Activated CD8-positive, alpha-beta T cell treated with anti-CD3 and anti-CD28 coated beads, Interleukin-2, amount 10 ng/mL, durations not matched to agents 7 days and 5 days (primary cell): ENCODE results near the gene RHBDL2. TPM values are rescaled to one million over a fixed set of nuclear protein-coding genes. Genes with fewer than 3 reads are reported as not detected.
"Not testable (repeated sequence)": the region's sequence is repeated elsewhere in the genome, so short reads cannot be mapped to it uniquely, and the experiment has no call there.

Experiments
- ATAC-seq: fragments of 150-1000 bp; cut with Tn5 transposase; one replicate; pipeline ENCODE4 v1.10.0; 2021; ENCODE audit warnings: moderate library complexity
- CTCF ChIA-PET: fragments of 350-600 bp; sonication (Branson Sonifier 250); formaldehyde crosslinking; loops from one replicate; lab custom pipeline; 2021; ENCODE audit warnings: antibody characterized with exemption; lab: Charles Lee
- POLR2A ChIA-PET: fragments of 350-600 bp; sonication (Branson Sonifier 250); formaldehyde crosslinking; loops from one replicate; lab custom pipeline; 2021; ENCODE audit warnings: antibody characterized with exemption; lab: Charles Lee
- DNase-seq: peaks from one replicate; pipeline ENCODE4 v3.0.0-alpha.2; 2020
- H3K27ac Mint-ChIP-seq: one replicate; pipeline ENCODE4 v1.8.0; 2021; ENCODE audit warnings: mild to moderate bottlenecking, mixed read lengths
- H3K27me3 Mint-ChIP-seq: one replicate; pipeline ENCODE4 v1.8.0; 2021; ENCODE audit warnings: low read depth, mixed read lengths
- H3K36me3 Mint-ChIP-seq: one replicate; pipeline ENCODE4 v1.8.0; 2021; ENCODE audit warnings: low read depth, mixed read lengths
- H3K4me1 Mint-ChIP-seq: one replicate; pipeline ENCODE4 v1.8.0; 2021; ENCODE audit warnings: low read depth, mixed read lengths
- H3K4me3 Mint-ChIP-seq: one replicate; pipeline ENCODE4 v1.8.0; 2021; ENCODE audit warnings: mild to moderate bottlenecking, mixed read lengths
- H3K9me3 Mint-ChIP-seq: one replicate; pipeline ENCODE4 v1.8.0; 2022; ENCODE audit warnings: mixed read lengths; ENCODE audit not compliant: insufficient read depth
- total RNA-seq, 2 experiments: library from RNA; stranded (reverse); gene quantifications; one replicate each; pipeline ENCODE4 v1.2.3, GENCODE V29; 2021

RHBDL2 gene
- total RNA-seq, 2 experiments from 2014 or later = not detected

DNA sequence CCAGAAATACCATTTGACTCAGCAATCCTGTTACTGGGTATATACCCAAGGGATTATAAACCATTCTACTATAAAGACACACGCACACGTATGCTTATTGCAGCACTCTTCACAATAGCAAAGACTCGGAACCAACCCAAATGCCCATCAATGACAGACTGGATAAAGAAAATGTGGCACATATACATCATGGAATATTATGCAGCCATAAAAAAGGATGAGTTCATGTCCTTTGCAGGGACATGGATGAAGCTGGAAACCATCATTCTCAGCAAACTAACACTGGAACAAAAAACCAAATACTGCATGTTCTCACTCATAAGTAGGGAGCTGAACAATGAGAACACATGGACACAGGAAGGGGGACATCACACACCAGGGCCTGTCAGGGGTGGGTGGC lies 96.5 kb downstream of the RHBDL2 start:
- H3K36me3 Mint-ChIP-seq = peaks cover 30% of the 10 kb centered on the region
- ATAC-seq = not testable (repeated sequence)

DNA sequence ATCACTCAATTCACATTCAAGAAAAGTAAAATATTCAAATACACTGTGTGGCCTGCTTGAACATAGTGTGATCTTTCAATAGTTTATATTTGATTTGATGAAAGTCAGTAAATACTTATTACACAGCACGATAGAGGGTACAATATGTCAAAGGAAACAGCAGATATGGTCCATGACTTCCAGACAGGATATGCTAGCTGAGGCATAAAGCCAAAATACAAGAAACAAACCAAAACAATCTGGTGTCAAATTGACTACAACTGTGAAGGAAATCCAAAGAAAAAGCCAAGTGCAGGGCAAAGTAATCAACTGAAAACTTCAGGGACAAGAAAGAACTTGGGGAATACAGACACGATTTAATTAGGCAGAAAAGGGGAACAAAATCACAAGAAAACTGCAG lies 101.3 kb downstream of the RHBDL2 start:
- ATAC-seq (no peak), DNase-seq (no peak)
- Mint-ChIP-seq H3K4me3 (no peak overlapping the region), H3K9me3 (no peaks in the 10 kb centered on the region), H3K4me1 (no peaks in the 10 kb centered on the region), H3K27me3 (no peaks in the 10 kb centered on the region), H3K36me3 (peaks cover 30% of the 10 kb centered on the region), H3K27ac (no peak overlapping the region)
- ChIA-PET CTCF (no interaction called here), POLR2A (no interaction called here)

More for the DNA sequence above, 96.5 kb downstream of the RHBDL2 start:
- CTCF ChIA-PET = interaction anchor here (2.1 to 3.2 kb wide), 2 partner anchors 9 to 247 kb away, joined by 11 to 21 read pairs; no protein-coding TSS in a partner anchor
- H3K4me1 Mint-ChIP-seq, H3K27ac Mint-ChIP-seq, H3K4me3 Mint-ChIP-seq, H3K27me3 Mint-ChIP-seq, POLR2A ChIA-PET, DNase-seq, H3K9me3 Mint-ChIP-seq: not testable (repeated sequence)

DNA sequence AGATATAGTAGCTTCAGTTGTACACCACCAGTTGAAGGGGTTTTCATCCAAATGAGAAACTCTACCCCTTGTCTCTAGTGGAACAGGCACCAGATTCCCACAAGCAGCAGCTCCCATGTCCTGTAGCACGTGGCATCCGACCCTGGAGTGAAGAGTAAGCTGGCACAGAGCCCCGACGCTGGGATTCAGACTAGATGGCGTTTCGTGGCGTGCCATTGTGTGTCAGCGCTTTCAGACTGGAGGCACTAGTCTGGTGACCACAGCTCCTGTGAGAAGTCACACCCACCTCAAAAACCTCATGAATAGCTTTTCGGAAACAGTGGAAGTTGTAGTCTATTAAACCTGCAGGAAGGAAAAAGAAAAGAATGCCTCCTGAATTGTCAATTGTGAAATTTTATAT lies 102.3 kb downstream of the RHBDL2 start:
- peaks cover 21% of the 10 kb centered on the region for H3K36me3 Mint-ChIP-seq
- H3K27ac Mint-ChIP-seq = no peak overlapping the region
- H3K4me1 Mint-ChIP-seq = no peaks in the 10 kb centered on the region
- H3K27me3 Mint-ChIP-seq = peaks cover 4% of the 10 kb centered on the region
- no peak for DNase-seq
- POLR2A ChIA-PET = no interaction called here
- H3K9me3 Mint-ChIP-seq = no peaks in the 10 kb centered on the region
- ATAC-seq = no peak
- no peak overlapping the region for H3K4me3 Mint-ChIP-seq
- CTCF ChIA-PET = interaction anchor here (0.7 to 1.3 kb wide), 2 partner anchors 188 to 836 kb away, joined by 3 read pairs; no protein-coding TSS in a partner anchor

DNA sequence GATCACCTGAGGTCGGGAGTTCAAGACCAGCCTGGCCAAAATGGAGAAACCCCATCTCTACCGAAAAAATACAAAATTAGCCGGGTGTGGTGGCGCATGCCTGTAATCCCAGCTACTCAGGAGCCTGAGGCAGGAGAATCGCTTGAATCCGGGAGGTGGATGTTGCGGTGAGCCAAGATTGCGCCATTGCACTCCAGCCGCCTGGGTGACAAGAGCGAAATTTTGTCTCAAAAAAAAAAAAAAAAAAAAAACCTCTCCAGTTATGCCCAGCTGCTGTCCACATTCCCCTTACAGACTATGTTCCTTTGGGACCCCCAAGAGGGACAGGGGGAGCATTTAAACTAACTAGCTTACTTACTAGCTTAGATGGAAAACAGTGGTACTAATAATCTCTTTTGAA lies 105.3 kb downstream of the RHBDL2 start:
- POLR2A ChIA-PET, H3K9me3 Mint-ChIP-seq, H3K4me3 Mint-ChIP-seq, H3K27ac Mint-ChIP-seq, ATAC-seq, H3K4me1 Mint-ChIP-seq, DNase-seq: not testable (repeated sequence)
- CTCF ChIA-PET = interaction anchor here (0.6 to 3.2 kb wide), 3 partner anchors 9 to 190 kb away, joined by 3 to 21 read pairs (median 7); no protein-coding TSS in a partner anchor
- Mint-ChIP-seq H3K27me3 (peaks cover 14% of the 10 kb centered on the region), H3K36me3 (peaks cover 14% of the 10 kb centered on the region)

Other genes starting within 250 kb of the RHBDL2 start
- 10 to 100 TPM; 14.3 to 14.9 TPM for gene RRAGC, start 82.1 kb downstream of the RHBDL2 start, total RNA-seq
- 10 to 100 TPM; 52.7 to 61.1 TPM for gene MYCBP, start 68.5 kb downstream of the RHBDL2 start, total RNA-seq
- gene GJA9, start 60.2 kb downstream of the RHBDL2 start, total RNA-seq = not detected
- gene AKIRIN1, start 49.4 kb upstream of the RHBDL2 start, total RNA-seq = 10 to 100 TPM; 51.2 to 53.8 TPM
- gene NDUFS5, start 84.5 kb upstream of the RHBDL2 start, total RNA-seq = 100 to 1,000 TPM; 134 to 138 TPM